GM21529 (cell line): ENCODE results near the gene SOCS3.
A peak's percentile ranks its signal among the peaks of the same experiment; 100 is the strongest.

ENCODE experiments used
- ATAC-seq: cut with Tn5 transposase; IDR thresholded peaks from one replicate; pipeline ENCODE4 v1.9.1; 2021; ENCODE audit not compliant: unreplicated experiment

SOCS3 gene

DNA sequence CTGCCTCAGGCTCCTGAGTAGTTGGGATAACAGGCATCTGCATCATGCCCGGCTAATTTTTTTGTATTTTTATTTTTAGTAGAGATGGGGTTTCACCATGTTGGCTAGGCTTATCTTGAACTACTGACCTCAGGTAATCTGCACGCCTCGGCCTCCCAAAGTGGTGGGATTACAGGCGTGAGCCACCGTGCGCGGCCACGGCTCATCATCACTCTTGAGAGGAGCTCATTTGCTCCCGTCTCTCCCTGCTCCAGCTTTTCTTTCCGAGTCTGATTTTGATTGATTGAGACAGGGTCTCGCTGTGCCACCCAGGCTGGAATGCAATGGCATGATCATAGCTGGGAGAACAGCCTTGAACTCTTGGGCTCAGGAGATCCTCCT lies 31.2 kb upstream of the SOCS3 start:
- ATAC-seq: no peak

DNA sequence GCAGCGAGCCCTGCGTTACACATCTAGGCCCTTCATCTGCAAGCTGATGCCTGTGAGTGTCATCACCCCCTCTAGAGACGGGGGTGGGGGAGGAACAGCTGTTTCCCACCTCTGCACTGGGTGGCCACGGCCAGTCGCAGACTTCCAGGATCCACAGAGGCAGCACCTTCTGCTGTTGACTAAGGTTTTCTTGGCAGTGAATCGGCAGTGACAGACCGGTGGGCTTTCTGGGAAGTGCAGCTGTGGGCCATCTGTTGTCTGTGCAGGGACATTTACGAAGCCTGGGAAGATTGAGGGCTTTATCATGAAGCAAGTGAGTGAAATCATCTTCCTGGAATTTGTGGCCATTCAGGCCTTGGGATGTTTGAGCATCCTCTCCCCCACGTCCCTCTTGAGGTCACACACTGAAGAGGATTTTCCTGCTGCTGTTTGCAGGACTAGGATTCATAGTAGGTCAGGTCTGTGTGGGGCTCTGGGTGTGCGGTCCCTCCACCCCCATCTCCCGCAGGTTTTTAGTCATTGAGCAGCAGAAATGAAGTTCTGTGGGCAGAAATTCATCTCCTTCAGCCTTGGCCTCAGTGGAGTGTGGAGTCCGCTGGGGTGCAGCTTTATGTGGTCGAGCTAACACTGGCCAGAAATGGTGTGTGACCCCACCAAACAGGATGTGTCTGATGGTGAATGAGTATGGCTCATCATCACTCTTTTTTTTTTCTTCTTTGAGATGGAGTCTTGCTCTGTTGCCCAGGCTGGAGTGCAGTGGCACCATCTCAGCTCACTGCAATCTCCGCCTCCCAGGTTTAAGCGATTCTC lies 30.6 kb upstream of the SOCS3 start:
- ATAC-seq: no peak

DNA sequence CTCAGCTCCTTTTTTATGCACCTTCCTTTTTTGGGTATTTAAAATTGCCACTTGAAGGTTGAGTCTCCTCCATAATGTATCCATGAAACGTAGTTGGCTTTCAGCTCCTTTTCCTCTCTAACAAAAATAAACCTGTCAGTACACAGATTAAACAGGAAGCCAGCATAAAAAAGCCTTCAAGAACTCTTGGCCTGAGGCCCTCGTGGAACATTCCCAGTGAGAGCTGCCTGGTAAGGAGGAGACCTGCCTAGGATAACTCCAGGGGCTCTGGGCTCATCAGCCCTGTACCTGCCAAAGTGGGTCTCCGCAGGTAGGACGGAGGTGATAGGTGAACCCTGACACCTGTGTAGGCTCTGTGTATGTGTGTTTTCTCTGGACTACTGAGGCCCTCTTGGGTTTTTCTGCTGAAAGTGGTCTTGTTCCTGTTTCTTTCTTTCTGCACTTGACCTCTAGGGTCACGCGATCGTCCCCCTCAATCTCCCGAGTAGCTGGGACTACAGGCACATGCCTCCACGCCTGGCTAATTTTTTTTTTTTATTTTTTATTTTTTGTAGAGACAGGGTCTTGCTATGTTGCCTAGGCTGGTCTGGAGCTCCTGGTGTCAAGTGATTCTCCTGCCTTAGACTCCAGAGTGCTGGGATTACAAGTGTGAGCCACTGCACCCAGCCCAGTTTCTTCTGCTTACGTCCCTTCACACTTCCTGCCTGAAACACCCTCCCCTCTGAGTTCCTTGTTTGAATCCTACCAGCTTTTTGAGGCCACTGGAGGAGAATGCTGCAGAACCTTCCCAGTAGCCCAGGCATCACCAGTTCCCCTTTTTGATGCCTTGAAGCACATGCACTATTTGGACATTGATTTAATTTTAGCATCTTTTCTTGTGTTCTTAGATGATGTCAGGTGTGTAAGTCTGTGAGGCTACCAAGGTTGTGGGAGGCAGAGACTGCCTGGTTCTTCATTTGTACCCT lies 28.4 kb upstream of the SOCS3 start:
- ATAC-seq: no peak

DNA sequence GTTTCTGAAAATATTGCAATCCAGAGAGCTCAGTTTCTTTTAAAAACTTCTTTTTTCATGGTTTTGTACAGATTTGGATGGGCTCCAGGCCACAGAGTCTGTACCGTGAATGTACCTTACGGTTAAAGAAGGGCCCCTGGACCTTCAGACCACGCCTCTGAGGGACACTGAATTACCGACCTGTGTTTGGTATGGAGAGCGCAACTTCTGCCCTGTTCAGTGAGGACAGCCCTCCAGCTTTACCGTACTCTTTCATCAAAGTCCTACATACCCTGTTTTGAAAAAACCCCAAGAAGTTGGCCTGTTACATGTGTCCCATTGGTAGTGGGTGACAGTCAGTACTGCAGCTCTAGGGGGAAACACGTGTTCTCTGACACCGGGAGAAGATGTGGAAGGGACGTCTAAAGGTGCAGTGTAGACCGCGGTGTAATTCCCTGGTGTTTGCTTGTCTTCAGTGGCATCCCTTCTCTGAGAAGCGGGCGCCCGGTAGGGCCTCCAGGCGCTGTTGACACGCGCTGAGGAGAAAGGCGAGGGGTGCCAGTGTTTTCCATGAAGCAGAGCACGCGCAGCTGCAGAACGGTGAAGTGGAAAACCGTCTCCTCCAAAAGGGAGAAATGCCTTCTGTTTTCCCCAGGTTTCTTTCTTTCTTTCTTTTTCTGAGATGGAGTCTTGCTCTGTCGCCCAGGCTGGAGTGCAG lies 24.8 kb upstream of the SOCS3 start:
- ATAC-seq: peak; percentile 29

GRCh38 chr17:78383725-78384471 lies 24.0 kb upstream of the SOCS3 start:
- peak; percentile 42 for ATAC-seq

GRCh38 chr17:78381601-78382232 lies 21.8 kb upstream of the SOCS3 start:
- no peak for ATAC-seq

- ATAC-seq: no peak
These were observed 20.5 kb upstream of the SOCS3 start for GRCh38 chr17:78380370-78380769.

GRCh38 chr17:78379131-78379491 lies 19.2 kb upstream of the SOCS3 start:
- no peak for ATAC-seq

- ATAC-seq: no peak
These were observed 18.6 kb upstream of the SOCS3 start, which contains the start of gene PGS1 for GRCh38 chr17:78378225-78379130. TSS of gene PGS1 (plus strand) at chr17:78378649. CDS start at chr17:78378666, 17 bp downstream.

DNA sequence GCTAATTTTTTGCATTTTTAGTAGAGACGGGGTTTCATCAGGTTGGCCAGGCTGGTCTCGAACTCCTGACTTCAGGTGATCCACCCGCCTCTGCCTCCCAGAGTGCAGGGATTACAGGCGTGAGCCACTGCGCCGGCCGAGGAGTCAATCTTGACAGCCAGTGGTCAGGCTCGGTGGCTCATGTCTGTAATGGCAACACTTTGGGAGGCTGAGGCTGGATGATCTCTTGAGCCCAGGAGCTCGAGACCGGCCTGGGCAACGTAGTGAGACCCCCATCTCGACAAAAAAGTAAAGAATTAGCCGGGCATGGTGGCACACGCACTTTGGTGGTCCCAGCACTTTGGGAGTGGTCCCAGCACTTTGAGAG lies 18.0 kb upstream of the SOCS3 start:
- no peak for ATAC-seq

- no peak for ATAC-seq
These were observed 16.3 kb upstream of the SOCS3 start for GRCh38 chr17:78376161-78376560.

DNA sequence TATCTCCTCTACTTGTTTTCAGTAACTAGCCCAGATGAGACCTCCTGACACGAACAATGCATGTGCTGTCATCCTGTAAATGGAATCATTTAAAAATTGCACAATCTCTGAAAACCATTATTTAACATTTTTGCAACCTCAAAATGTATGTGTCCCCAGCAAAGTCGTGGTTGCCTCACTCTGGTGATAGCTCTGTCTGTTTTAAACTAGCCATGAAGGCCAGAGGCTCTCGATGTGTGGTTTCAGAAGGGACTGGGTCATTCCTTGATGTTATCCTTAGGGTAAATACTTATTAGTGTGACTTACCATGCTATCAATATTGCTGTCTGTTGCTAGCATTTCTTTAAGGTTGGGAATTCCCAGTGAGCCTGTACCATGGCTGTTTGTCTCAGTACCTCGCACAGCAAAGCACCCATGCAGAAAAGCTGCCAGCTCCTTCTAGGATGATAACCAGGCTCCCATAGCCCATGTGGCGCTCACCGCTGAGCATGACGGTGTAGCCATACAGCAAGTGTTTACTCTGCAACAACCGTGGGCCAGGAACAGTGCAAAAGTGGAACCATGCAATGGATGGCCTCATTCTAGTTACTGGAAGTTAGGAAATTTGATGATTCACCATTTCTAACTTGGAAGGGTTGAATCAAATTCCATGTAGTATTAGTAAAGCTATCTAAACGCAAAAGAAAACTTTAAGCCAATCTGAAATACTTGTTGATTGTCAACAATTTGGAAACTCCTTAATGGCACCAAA lies 15.7 kb upstream of the SOCS3 start:
- ATAC-seq: no peak

GRCh38 chr17:78374631-78375274 lies 14.9 kb upstream of the SOCS3 start:
- no peak for ATAC-seq

DNA sequence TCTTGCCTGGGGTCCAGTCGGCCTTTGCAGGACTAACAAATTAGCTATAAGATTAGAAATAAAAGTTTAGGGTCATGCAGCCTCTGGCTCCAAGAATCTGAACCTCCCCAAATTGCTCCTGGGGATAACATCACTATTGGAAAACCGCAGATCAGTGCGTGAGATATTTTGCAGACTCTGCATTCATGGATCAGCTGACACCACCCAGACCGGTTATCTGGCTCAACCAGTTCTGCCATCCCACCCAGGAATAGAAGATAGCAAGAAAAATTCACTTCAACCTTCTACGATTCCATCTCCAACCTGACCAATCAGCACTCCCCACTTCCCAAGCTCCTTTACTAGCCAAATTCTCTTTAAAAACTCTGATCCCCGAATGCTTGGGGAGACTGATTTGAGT lies 14.3 kb upstream of the SOCS3 start:
- no peak for ATAC-seq

DNA sequence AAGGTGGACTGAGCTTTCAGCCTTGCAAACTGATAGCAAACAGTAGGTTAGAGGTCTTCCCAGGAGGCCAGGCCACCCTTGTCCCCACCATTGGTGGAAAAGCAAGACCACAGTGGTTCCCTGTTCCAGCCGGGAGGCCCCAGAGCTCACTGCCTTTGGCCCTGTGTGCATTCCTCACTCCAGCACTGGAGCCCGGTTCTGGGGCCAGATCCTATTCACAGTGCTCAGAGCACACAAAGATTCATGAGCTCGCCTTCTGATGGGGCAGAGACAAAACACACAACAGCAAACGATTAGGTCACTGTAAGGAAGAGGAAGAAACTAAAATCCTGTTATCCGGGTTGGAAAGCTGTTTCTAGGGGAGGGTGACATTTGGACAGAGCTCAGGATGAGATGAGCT lies 13.0 kb upstream of the SOCS3 start:
- no peak for ATAC-seq

DNA sequence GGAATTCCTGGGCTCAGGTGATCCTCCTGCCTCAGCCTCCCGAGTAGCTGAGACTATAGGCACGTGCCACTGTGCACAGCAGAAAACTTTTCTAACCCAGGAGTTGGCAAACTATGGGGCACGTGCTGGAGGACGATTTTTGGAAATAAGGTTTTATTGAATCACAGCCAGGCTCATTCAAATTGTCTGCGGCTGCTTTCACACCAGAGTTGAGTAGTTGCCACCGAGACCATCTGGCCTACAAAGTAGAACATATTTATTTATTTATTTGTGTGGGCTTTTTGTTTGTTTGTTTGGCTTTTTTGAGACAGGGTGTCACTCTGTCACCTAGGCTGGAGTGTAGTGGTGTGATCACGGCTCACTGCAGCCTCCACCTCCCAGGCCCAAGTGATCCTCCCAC lies 11.2 kb upstream of the SOCS3 start:
- no peak for ATAC-seq

- ATAC-seq: no peak
These were observed 10.0 kb upstream of the SOCS3 start for GRCh38 chr17:78369791-78370381.
